Activated naive CD4-positive, alpha-beta T cell (primary cell): Measurements from ENCODE around the gene MSI2.
"Not testable (repeated sequence)": the region's sequence is repeated elsewhere in the genome, so short reads cannot be mapped to it uniquely, and the experiment has no call there.

Experiments used
- DNase-seq, 4 experiments: peaks; one replicate each; lab custom pipeline; 2025; lab: John Stamatoyannopoulos, UW

Gene MSI2

DNA sequence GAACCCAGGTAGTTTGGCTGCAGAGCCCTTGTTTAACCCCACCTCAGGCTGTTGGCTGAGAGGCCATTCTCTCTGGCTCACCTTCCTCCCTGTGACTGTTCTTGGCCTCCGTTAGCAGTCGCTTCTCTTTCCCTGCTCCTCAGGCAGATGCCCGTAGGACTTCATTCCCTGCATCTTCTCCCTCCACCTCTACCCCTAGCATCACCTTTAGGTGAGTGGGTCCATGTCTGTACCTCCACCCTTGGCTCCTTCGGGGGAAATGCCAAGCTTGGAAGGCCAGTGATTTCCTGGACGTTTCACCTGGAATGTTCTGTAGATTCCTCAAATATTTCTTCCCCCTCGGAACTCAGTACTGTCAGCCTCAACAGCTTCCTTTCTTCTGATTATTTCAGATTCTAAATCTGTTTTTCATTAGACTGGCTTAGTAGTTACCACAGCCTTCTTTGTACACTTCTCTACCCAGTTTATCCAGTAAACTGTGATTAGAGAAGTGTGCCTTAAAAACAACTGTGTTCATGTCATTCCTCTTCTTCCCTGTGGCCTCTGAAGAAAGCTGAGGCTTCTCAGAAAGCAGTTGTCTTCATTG is 227.9 kb downstream of the MSI2 start:
- DNase-seq = no peak

DNA sequence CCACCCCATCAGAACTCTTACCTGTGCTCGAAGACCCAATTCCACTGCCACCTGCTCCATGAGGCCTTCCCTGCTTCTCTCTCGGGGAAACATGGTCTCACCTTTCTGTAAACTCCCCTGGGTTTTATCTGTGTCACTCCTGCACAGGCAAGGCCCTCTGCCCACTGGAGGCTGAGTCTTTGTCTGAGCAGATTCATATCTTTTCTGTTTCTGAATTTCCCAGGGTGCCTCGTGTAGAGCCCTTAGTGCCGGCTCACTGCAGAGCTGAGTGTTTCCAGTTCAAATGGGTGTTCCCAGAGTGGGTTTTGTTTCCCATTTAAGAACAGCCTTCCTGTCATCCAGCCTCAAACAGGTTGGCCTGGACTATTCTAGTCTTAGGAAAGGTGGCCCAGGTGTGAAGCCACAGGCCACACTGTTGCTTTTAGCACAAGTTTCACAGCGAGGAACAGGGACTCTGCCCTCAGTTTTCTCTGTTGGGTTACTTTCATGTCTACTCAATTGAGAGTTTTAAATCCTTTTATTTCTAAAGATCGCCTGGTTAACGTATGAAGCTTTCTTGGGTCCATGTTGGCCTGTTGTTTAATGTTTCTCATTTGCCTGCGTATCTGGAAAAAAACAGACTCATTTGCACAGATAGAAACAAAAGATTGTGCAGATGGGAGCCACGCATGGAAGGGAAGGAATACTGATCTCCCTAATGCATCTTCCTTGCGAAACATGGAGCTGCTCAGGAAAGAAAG is 228.7 kb downstream of the MSI2 start:
- no peak for DNase-seq

DNA sequence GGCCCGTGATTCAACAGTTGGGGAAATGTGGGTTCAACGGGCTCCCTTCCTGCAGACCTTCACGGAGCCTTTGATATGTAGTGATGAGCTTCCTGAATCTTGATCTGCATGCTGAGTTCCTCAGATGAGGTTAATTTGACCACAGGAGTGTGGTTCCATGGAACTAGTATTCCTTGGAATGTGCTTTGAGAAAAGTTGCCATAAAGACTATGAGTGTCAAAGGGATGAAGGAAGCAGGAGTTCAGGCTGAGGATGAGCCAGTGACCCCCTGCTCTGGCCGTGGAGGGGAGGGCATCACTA is 229.2 kb downstream of the MSI2 start:
- no peak for DNase-seq

DNA sequence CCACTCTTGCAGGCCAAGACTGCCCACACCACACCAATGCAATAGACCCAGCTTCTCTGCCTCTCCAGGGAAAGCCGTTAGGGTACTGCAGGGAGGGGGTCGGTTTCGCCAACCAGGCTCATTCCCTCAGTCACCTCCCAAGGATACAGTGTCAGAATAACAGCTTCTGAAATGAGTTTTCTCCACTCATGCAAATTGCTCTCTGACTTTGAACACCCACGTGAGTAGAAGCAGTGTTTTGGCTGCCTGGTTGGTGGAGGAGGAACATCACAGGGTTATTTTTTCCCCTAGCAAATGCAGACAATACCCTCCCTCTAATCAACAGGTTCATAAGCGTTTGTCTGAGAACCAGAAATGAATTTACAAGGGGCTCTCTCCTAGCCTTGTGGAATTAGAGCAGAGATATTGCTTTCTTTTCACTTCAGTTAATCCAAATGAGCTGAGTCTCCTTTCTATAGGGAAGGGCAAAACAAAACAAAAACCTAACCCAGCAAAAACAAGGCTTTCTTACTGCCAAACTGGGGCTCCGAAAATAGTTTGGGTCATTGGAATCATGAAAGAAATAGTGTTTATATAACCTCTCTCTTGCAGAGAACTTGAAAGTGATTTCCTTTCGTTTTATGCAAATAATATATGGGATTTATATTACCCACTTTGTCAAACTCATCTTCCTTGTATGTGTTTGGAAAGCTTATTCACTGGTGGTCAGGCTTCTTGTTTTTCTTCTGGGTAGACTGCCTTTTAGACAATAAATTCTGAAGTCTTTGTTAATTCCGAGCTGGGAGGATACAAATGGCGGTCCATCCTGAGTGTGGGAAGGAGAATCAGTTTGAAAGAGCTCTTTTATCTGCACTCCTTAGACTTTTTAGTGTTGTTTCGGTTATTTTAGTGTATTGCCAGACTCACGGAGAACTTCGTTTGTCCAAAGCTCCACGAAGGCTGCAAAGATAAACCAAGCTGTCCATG is 229.9 kb downstream of the MSI2 start:
- no peak for DNase-seq

DNA sequence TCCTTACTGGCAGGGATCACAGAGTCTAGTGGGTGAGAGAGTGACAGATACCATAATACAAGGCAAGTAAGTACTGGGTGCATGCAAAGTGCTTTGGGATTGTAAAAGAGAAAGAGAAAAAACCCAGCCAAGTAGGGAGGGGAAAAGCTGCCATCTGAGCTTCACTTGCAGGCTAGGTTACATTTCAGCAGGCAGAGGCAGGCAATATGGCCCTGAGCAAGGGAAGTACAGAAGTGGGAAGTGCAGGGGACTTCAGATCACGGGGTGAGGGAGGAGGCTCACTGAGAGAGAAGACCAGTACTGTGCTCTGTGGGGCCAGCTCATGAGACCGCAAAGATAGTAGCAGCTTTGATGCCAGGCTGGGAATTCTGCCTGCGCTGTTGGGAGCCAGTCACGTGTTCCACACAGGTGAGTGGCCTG is 230.6 kb downstream of the MSI2 start:
- DNase-seq = no peak

DNA sequence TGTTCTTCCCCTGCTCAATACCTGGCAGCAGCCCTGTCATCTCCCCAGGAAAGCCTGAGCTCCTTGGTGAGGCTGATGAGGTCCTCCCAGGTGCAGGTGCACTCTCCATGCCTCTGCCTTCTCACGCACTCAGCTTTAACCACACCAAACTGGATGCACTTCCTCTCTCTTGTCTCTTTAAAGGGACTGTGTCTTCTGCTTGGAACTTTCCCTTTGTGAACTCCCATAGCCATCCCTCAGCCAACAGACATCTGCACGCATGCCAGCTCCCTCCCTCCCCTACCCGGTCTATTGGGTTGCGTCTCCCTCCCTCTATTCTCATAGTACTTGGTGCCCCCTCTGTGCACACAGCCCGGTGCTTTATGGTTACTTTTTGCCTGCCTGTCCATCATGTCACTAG is 231.2 kb downstream of the MSI2 start:
- DNase-seq = no peak

DNA sequence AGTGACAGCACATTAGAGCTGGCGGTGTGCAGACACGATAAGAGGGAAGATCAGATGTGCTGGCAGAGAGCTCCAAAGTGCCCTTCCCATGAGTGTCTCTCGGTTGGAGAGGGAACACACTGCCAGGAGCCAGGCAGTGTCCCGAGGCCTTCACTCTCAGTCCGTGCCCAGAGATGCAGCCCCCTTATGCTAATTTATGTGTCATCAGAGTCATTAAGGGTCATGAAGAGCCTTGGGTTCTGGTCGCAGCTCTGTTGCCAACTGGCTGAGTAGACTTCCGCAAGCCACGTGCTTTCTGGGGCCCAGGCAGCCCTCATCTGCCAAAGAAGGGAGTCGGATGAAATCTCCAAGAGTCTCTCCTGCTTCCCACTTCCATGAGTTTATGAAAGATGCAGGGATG is 232.5 kb downstream of the MSI2 start:
- no peak for DNase-seq

DNA sequence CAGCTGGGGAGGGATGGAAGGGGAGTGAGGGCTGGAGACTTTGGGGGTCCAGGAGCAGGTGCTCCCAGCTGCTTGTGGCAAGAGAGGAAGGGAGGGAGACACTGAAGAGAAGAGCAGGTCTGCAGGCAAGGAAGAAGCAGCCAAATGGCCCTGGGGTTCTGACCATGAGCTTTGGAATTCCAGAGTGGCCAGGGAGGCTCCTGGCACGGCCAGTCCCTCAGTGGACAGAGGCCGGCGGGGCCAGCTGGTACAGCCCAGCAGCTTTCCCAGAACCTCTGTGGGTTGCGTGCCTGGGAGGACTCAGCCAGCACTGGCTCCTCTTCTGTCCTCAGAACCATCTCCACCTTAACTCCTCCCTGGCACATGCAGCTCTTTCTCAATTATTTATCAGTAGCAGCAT is 233.0 kb downstream of the MSI2 start:
- no peak for DNase-seq

DNA sequence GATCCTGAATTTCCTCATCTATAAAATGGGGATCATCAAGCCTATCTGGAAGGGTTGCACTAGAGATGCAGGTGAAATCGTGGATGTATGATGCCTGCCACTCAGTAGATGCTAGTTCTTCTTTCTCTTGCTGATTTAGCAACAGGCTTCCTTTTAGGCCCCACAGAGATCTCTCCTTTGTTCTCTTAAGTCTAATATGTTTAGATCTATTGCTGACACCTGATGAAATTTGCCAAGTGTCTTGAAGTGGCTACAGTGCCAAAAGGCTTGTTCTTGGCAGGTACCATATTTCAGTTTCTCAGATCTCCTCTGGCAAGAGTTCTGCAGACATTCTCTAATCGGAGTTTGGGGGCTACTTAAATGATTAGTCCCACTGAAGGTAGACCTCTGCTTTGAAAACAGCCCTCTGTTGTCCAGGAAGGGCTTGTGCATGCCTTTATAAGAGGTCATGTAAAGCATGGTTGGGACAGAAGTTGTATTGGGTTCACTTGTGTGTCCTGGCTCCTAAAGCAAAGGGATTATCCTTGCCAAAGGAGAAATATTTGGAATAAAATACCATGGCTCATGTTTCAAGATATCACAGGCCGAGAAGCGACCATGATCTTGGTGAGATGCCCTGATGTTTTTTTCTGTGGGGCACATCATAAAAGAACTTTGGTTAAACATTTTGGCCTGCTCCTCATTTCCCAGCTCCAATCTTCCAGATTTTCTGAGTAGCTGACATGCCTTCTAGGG is 234.0 kb downstream of the MSI2 start:
- DNase-seq = no peak

DNA sequence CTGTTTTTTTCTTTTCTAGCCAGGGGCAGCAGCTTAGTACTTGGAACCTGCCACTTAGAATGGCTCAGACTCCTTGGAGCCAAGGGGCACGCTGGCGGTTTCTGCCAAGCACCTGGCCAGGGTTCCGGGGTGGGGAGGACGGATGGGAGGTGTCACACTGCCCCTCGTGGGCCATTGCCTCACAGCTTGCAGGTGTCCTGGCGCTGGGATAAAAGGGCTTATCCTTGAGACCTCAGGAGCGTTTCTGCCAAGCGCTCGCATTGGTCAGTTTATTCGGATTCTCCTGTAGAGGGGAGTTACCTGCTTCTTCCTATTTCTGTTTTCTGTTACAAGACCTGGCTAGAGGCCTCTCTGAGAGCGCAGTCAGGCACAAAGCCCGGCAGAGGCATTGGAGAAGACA is 234.6 kb downstream of the MSI2 start:
- DNase-seq = no peak

DNA sequence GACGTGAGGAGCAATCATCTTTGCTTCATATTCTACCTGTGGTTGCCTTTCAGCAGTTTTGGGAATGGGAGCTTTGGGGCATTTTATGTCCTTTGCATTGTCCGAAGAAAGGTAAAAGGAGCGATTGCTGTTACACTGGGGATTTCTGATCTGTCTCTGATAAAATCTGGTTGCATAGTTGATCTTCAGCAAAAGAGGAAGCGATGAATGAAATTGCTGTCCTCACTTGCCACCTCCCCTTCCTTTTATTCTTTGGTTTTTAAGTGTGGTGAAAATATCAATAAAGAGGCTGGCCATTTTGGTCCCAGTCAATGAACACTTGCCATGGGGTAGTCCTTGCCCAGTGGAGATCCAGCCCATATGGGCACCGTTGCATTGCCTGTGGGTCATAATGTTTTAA is 236.8 kb downstream of the MSI2 start:
- no peak for DNase-seq

DNA sequence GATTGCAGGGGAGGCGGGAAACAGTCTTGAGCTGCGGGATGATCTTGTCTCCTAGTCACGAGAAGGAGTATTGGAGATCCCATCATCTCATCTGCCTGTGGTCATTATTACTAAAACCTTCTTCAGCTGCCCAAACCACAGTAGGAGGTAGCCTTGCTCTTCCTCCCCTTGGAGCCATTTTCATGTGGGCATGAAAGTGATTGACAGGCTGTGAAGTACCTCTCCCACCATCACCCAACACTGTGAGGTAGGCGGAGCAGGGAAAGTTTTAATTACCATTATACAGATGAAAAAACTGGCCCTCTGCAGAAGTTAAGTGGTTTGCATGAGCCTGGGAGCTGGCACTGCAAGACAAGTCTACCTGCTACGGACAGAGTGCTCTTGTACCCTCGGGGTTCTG is 237.3 kb downstream of the MSI2 start:
- DNase-seq = no peak

DNA sequence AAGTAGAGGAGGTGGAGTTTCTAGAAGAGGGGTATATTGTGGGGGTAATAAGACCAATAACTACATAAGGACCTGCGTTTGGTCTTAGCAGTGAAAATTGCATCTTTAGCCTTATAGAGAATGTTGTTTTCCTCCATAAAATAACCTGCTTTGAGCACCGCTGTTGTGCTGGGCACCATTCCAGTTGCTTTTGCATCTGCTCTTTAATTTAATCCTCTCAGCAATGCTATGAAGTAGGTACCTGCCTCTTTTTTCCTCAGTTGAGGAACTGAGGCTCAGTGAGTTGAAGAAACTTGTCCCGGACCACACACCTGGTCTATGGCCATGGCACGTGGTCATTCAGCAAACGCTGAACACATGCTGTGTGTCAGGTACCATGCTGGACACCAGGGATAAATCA is 238.1 kb downstream of the MSI2 start:
- DNase-seq = no peak

DNA sequence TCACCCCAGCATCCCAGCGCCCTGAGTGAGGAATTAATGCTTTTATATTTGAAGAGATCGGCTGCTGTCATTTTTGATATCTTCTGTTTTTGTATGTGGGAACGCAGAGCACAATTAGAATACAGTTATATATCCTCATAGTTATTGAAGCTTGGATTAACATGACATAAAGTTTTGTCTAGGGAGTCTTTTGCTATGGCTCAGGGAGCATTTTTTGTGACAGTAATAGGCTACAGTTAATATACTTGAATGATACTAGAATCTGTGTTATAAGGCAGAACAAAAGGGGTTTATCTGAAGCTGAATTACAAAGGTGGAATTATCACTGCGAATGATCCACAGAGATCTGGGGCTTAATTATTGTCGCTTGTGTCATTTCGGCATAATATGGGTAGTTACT is 239.4 kb downstream of the MSI2 start:
- no peak for DNase-seq

DNA sequence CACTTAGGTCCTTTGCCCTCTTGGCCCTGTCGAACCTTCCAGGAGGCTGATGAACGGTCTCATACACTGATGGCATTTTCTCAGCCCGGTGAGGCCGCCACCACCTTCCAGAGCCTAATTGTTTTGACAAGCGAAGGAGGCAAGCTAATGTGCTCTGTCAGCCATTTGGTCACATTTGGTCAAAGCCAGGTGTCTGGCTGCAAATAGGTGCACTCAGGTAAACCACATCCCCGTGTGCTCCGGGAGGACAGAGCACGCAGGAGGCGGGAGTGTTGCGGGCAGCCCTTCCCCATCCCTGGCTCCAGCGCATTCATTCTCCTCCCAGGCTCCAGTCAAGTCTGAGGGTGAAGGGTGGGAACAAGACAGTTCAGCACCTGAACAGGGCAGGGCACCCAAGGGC is 240.1 kb downstream of the MSI2 start:
- DNase-seq = no peak

DNA sequence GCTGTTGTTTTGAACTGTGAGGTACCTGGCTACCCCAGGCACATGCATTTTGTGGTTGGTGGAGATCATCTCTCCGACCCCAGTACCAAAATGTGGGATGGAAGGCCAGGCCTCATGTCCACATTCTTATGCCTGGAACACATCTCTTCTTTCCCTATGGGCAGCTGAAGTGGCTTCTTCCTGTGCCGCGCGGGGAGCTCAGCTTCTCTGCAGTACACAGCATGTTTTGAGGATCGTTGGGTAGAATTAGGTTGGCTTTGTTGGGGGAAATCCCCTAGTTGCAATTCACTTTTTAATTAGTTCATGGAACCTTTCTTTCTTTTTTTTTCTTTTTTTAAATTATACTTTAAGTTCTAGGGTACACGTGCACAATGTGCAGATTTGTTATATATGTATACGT is 242.1 kb downstream of the MSI2 start:
- no peak for DNase-seq

DNA sequence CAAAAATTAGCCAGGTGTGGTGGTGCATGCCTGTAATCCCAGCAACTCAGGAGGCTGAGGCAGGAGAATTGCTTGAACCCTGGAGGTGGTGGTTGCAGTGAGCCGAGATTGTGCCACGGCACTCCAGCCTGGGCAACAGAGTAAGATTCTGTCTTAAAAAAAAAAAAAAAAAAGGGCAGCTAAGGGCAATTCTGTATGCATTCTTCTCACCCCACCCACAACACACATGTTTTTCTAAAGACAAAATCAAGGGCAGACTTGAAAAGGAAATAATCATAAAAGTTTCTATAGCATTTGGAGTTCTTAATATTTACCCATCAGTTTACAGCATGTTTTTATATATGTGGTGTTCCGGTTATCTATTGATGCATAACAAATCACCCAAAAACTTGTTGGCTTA is 242.9 kb downstream of the MSI2 start:
- DNase-seq = not testable (repeated sequence)

DNA sequence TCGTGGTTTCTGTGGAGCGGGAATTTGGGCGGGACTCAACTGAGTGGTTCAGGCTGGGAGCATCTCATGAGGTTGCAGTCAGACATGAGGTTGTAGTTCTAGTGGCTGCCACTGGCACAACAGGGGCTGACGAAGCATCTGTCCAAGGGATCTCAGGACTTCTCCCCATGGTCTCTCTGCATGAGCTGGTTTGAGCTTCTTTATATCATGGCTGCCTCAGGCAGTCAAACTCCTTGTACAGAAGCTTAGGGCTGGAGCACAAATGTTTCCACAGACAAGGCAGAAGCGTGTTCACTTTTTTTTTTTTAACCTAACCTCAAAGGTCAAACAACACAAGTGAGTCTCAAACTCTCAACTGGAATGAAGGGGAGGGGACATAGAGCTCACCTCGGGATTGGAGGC is 243.3 kb downstream of the MSI2 start:
- no peak for DNase-seq

DNA sequence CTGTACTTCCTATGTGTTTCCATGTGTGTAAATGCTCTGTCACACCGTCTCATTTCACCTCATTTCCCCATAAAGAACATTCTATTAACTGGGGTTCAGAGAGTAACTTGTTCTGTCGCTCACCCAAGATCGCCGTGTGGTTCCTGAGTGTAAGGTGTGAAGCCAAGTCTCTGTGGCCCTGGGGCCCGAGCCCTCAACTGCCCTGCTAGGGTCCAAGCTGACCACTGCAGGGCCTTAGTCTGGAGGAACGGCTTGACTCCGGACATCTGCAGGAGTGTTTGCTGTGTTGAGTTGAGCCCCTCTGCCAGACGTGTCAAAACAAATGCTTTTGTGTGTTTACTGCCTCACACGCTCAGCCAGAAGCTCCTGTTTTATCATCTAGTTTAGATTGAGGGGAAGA is 244.7 kb downstream of the MSI2 start:
- DNase-seq = no peak

DNA sequence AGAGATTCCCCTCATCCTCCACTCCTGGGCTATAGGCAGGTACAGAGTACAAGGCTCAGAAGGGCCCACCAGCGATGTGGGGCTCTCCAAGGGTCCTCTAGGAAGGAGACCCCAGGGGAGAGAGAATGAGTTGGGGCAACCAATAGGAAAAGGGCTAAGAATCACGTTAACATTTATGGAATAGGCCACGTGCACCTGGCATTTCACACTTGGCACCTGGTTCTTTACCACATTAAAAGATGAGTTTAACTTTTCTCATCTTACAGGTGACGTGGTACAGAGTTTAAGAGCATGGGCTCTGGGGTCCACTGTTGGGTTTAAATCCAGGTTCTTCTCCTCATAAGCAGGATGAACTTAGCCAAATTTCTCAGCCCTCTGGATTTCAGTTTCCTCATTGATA is 245.7 kb downstream of the MSI2 start:
- no peak for DNase-seq

DNA sequence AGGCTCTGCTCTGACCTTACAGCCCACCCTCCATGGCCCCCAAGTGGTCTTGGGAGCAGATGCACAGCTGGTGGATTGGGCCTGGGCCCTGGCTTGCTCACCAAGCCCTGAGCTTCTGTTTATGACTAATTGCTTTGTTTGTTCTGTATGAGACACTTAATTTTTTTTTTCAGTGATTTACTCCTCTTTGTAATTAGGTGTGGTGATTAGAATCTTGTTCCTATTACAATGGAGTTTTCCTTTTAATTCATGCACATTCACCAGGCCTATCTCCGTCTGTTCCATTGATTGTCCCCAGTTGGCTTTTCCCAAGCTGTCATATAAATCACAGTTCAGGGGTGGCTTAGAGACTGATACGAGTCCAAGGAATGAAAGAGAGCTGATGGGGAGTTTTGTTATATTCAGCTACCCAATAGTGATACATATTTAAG is 246.5 kb downstream of the MSI2 start:
- DNase-seq = no peak

DNA sequence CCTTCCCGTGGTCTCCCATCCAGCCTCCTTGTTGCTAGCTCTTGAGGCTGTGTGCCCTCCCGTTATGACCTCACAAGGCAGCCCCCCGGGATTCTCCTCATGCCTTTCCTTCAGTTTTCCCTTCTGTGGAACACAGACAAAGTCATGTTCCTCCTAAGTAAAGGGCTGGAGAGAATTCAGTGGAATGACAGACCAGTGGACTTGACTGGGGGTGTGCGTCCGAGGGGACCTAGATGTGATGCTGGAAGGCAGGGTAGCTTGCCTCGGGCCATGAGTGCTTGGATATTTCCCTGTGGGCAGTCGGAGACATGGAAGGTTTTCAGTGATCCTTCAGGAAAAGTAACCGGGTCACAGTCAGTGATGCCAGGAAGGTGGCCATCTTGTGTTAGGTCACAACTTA is 247.9 kb downstream of the MSI2 start:
- DNase-seq = no peak
